CD1c-positive myeloid dendritic cell (primary cell): ENCODE measurements around the gene CTTN.

ENCODE experiments used
- DNase-seq: peaks from one replicate; pipeline ENCODE4 v3.0.0-alpha.2; 2016; ENCODE audit errors: extremely low spot score

Gene CTTN

DNA sequence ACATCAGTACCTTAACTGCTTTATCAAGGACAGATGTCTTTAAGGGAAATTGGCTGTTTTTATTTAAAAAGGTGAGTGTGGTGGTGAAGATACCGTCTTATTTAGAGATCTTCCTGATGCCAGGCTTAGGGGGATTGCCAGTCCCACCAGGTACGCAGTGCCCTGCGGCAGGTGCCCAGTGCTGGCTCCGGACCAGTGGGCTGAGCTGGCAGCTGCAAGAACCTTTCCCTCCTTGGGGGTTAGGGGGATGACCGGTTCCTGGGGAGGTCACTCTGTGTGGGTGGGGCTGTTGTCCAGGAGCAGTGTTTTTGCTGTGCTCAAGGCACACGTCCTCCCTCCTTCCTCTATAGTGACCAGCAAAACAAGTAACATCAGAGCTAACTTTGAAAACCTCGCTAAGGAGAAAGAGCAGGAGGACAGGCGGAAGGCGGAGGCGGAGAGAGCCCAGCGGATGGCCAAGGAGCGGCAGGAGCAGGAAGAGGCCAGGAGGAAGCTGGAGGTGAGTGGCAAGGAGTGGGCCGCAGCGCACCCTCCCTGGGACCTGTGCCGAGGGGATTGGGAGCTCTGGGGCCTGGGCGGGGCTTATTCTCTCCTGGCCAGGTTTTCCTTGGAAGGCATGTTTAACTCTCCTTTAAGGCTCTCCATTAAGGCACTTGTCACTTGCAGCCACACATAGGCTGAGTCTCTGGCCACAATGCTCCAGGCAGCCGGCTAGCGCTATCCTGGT is 30.5 kb downstream of the CTTN start:
- no peak for DNase-seq

DNA sequence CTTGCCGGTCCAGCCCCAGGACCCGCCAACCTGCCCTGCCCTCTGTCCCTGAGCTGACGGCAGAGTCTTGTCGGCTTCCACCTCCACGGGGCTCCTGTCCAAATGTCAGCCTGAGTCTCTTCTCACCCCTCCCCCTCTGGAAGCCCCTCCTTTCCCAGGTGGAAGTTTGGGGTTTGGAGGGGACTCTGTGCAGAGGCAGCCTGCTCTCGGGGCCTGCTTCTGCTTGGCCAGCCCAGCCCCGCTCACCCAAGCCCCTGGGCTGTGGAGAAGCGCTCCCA is 31.0 kb downstream of the CTTN start:
- no peak for DNase-seq

DNA sequence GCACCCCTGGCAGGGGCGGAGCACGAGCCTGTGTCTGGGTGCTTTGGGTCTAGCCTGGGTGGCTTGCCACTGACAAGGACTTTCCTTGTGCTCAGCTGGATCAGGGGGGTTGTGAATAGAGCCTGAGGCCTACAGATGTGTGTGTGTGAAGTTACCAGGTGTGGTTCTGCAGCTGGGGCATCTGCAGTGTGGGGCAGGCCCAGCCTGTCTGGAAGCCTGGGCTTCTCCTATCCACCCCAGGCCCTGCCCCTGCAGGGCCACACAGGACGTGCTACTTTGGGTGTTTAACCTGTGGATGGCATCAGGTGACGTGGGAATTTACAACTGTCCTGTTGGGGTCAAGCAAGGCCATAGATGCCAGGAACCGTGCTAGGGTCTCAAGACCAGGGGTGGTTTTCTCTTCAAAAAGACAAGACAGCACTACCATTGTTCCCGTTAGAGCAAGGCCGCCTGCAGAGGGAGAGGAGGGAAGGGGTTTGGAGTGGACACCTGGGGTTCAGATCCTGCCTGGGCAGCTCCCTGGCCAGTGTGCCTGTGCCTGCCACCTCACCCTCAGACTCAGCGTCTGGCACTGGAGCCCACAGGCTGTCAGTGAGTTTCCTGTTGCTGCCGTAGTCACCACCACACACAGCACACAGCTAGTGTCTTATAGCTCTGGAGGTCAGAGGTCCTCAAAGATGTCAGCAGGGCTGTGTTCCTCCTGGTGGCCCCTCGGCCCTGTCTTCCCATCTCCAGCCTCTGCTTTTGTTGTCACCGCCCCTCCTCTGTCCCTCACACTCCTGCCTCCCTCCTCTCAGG is 31.6 kb downstream of the CTTN start:
- DNase-seq = no peak

DNA sequence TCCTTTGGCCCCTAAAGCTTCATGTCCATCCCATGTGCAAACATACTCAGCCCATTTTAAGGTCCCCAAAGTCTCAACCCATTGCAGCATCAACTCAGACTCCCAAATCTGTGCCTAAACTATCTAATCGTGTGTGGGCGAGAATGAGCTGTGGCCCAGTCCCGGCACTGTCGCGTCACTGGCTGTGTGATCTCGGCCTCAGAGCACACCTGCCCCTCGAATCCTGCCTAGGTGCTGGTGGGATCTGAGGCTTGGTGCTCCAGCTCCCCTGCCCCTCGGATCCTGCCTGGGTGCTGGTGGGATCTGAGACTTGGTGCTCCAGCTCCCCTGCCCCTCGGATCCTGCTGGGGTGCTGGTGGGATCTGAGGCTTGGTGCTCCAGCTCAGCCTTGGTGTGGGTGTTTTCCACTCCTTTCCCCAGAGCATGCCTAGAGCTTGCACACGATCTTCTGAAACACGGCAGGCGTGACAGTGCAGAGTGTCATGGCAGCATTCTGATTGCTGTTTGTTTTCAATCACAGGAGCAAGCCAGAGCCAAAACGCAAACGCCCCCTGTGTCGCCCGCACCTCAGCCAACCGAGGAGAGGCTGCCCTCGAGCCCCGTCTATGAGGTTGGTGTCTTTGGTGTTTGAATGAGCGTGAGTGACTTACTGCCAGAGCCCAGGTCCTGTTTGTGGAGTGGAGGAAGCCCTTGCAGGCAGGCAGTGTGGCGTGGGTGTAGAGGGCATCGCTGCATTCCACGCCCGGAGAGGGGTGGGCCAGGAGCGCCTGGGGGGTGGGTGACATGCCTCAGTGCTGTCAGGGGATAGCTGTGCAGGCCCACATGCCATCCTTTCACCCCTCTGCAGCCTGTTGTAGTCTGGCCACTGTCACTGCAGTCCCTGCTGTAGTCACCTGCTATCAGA is 32.6 kb downstream of the CTTN start:
- DNase-seq = no peak

DNA sequence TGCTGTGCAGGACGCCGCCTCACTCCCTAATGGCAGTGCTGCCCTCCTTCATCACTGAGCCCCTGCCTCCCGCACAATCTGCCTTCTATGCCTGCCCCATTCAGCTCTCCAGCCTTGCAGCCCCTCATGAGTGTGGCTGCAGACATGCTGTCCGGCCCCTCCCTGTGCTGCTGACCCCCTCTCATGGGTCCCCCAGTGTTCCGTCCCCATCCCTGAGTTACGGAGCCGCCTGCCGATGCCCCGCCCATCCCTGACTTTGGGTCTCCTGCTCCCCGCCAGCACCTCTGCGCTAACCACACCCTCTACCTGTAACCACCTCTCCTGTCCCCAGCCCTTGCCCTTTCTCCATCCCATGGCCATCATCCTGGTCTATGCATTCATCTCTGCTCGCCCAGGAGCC is 33.3 kb downstream of the CTTN start:
- no peak for DNase-seq

DNA sequence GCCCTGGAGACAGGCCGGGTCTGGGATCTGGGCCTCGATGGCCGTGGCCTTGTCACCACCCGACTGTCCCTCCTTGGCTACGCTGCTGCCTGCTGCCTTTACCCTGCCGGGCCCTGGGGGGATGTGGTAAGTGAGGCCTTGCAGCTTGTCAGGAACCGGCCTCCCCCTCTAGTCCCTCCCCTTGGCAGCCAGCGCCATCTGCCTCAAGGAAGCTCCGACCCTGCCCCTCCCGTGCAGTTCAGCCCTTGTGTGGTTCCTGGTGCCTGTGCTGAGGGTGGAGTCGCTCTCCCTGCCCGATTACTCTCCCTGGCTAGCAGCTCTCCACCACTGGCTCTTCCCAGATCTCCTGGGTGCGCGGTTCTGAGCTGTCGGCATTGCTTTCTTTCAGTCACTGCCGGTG is 33.7 kb downstream of the CTTN start:
- no peak for DNase-seq

DNA sequence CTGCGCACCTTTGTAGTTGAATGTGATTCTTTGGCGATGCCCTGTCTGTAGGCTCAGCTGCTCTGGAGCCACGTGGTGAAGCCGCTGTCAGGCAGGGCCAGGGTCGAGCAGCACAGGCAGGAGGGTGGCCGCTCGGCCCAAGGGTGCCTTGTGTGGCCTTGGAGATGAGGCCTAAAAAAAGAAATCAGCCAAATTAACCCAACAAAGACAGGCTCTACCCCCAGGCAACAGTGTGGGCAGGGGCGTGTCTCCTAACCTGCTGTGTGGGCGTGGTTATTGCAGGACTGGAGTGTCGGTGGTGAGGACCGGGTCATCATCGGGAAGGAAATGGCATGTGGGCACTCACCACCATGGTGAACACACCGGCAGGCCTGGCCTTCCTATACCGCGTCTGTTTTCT is 34.3 kb downstream of the CTTN start:
- no peak for DNase-seq

DNA sequence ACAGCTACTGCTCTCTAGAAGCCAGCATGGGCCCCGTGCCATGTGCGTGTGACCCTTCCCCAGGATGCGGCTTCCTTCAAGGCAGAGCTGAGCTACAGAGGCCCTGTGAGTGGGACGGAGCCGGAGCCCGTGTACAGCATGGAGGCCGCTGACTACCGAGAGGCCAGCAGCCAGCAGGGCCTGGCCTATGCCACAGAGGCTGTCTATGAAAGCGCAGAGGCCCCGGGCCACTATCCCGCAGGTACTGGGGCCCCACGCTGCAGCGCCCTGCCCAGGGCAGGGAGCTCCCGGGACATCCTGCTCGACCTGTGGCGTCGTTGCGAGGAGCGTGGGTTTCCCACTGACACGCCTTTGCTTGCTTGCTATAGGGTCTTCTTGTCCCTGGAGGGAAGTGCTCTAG is 34.7 kb downstream of the CTTN start:
- DNase-seq = no peak

DNA sequence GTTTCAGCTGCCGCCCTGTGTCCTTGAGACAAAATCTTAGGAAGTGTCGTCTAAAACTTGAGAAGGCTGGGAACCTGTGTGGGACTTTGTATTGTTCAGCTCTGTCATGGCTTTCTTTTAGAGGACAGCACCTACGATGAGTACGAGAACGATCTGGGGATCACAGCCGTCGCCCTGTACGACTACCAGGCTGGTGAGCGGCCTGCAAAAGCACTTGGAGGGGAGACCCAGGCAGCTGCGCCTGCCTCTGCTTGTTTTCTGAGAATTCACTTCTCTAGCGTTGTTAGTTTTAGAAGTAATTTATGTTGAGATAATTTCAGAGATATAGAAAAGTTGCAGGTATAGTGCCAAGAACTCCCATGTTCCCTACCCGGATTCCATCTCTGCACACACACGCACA is 35.2 kb downstream of the CTTN start:
- DNase-seq = no peak

DNA sequence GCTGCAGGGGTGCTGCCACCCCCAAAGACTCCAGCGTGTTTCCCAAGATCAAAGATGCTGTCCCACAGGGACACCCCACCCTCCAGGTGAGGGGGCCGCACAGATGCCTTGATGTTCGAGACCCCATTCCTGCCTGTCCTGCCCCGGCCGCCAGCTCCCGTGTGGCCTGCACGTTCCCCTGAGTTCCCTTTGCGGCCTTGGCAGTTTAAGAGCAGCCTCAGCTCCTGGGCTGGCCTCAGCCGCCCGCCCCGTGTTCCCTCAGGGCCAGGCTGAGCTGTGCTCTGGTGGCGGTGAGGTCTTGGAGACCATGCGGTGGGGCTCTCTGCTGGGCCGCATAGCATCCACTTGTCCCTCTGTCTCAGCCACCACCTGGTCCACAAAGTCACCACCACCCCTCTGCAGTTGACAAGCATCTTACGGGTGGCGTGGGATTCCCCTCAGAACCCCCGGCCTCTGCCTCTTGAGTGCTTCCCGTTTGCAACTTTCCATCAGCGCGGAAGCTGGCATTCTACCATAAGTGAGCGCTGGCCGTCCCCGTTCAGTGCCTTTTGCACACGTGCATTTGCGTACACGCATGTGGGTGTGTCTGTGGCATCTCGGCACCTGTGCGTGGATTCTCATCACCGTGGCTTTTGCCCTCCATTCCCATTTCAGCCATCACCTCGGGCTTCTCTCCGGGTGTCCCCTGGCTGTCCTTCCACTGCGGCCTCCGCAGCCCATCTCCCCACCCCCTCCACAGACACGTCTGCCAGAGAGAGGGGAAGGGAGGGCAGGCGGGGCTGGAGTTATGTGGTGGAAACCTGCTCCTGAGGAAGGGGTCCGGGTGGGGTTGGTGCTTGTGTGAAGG is 35.9 kb downstream of the CTTN start:
- DNase-seq = no peak

DNA sequence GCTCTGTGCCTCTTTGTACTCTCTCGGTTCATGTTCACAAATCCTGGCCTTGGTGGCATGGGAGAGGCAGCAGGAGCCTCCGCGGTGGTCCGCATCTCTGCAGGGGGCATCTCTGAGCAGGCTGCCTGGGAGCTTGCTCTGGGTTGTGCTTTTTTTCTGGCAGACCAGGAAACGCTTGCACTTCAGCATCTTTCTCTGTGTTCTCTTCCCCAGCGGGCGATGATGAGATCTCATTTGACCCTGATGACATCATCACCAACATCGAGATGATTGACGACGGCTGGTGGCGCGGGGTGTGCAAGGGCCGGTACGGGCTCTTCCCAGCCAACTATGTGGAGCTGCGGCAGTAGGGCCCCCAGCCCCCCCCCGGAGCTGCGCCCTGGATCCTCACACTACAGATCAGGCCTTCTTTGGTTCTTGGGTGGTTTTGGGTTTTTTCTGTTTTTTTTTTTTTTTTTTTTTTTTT is 36.5 kb downstream of the CTTN start:
- DNase-seq = no peak

DNA sequence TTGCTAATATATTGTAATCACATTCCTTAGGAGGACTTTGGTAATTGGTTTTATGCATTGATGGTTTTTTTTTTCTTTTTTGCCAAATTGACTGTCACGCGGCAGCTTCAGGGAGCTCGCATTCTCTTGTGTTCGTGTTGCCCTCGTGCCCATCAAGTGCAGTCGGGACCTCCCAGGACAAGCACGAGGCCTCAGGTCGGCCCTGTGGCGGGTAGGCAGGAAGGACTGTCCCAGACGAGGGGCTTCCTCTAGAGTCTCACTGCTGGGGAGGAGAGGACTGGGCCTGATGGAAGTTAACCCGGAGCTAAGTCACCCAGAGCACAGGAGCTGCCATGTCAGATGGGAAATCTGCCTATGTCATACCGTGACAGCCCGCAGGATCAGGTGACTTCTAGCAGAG is 37.0 kb downstream of the CTTN start:
- no peak for DNase-seq

DNA sequence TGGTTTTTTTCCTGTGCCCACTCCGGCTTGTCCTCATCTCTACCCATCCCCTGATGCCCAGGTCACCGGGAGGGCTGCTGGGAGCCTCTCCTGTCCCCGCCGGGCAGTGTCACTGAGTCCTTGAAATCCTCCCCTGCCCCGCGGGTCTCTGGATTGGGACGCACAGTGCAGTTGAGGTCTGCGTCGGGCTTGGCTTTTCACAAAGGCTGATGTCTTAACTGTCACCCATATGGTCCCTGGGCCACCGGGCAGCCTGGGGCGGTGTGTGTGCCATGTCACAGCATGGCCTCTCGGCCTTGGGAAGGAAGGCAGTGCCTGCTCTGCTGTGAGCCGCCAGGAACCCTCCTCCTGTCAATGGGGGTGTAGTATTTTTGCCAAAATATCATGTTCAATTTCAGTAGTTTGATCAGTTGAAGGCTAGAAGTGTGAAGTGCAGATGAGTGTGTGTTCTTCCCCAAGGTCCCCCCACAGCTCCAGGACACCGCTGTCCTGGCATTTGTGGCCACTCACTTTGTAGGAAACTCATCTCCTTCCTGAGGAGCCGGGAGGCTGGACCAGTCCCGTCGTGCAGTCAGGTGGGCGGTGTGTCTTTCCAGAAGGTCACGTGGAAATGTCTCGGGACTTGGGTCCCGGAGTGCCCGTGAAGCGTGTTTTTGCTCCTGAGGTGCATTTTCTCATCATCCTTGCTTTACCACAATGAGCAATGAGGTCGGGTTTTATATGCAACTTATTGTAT is 37.6 kb downstream of the CTTN start:
- no peak for DNase-seq

DNA sequence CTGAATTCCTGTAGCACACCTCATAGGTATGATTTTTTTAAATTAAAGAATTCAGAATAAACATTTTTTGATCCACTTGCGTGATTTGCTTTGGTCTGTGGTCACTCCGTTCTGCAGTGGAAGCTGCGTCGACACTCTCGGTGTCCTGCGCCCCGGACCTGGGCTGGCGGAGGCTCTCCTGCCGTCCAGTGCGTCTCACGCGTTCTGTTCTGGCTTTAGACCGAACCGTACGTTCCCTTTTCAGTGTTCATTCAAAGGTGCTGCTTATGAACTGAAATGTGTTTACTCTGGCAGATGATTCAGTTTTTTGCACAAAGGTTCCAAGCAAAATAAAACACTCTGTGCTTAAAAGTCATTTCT is 38.2 kb downstream of the CTTN start:
- no peak for DNase-seq

DNA sequence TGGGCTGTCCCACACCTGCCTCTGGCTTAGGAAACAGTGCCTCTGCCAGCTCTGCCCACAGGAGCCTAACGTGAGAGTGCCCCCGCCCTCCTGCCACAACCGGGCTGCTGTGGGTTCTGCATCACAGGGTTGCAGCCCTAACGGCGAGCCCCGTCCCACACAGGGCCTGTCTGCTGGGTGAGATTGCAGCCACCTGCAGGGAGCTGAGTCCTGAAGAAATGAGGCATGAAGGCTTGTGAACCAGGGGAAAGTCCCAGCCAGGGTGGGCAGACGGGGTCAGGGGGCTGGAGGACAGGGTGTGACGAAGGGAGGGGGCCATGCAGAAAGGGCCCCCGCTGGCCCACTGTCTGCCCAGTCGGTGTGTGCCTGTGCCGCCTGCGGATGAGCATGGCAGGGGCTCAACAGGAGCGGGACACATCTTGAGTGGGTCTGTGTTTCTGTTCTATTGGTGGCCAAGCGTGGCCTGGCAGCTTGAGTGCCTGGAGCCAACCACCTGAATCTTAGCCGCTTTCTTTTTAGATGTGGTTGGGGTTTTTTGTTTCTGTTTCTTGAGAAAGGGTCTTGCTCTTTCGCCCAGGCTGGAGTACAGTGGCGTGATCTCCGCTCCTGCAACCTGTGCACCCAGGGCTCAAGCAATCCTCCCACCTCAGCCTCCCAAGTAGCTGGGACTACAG is 38.9 kb downstream of the CTTN start:
- DNase-seq = no peak

DNA sequence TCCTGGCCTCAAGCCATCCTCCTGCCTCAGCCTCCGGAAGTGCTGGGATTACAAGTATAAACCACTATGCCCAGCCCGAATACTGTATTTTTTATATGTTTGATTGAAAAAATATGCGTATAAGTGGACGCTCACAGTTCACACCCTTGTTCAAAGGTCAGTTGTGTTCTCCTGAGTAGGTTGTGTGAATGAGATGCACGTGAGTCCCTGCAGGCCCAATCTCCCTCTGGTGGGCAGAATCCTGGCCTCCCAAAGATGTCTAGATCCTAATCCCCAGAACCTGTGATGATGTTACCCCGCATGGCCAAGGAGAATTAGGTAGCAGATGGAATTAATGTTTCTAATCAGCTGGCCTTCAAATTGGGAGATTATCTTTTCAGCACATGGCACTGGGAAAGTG is 41.9 kb downstream of the CTTN start:
- DNase-seq = no peak

DNA sequence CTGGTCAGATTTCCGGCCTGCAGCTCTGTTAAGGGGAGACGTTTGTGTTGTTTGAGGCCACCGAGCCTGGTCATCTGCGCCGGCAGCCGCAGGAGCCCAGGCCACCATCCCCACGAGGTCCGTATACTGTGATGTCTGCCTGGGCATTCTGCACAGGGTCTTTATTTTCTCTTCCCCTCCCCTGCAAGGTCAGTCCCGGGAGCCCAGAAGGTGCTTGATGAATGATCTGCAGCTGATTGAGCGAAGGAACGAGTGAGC is 45.4 kb downstream of the CTTN start:
- no peak for DNase-seq

DNA sequence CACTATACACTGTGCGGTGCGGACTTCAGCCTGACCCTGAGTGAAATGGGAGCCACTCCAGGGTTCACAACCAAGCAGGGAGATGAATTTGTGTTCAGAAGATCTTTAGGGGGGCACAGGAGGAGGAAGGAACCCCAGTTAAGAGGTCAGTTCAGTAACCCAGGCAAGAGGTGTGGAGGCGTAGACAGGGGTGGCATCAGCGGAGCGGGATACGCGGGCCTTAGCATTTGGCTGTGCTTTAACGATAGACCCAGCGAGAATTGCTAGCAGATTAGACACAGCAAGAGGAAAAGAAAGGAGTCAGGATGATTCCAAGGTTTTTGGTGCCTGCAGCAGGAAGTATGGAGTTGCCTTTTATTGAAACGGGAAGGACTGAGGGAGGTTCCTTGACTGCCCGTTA is 46.8 kb downstream of the CTTN start:
- no peak for DNase-seq

DNA sequence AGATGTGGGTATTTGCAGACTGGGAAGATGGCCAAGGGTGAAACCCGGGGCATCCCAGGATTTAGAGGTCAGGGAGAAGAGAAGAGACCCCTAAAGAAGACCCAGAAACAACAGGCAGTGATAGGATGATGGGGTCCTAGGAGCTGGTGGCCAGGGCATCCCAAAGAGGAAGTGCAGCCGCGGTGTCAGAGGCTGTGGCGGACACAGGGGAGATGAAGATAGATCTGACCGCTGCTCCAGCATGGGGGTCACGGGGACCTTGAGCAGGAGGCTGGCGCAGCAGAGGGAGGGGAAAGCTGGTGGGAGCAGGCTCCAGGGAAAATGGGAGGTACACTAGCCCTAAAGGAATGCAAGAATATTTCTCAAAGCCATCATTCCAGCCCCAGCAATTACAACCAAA is 47.3 kb downstream of the CTTN start:
- no peak for DNase-seq

DNA sequence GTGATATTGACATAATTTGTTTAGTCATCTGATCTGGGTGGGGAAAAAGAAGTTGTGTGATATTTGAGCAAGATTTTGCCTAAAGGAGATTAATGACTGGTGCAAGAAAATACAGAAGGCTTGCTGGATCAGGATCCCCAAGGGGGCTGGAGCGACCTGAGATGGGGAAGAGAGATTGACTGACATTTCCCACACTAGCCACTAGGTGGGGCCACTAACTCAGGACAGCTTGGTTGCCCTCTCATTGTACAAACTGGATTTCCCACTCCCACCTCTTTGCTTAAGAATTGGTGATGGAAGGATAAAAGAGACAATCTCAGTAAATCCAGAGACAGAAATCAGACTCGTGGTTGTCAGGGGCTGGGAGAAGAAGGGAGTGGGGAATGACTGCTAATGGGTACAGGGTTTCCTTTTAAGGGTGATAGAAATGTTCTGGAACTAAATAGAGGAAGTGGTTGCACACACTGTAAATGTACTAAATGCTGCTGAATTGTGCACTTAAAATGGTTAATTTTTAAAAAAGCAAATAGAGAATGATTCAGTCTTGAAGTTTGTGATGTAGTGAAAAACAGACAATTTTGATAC is 50.7 kb downstream of the CTTN start:
- DNase-seq = peak; percentile 9
